ENCODE data around the gene CBY2.
A peak's percentile ranks its signal among the peaks of the same experiment; 100 is the strongest.
"Not testable (repeated sequence)": the region's sequence is repeated elsewhere in the genome, so short reads cannot be mapped to it uniquely, and the experiment has no call there.

Gene CBY2

DNA sequence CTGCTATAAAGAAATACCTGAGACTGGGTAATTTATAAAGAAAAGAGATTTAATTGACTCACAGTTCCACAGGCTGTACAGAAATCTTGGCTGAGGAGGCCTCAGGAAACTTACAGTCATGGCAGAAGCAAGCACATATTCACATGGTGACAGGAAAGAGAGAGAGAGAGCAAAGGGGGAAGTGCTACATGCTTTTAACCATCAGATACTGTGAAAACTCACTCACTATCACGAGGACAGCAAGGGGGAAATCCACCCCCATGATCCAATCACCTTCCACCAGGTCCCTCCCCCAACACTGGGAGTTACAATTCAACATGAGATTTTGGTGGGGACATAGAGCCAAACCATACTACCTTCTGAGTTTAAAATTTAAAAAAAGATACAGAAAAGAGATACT is 41.7 kb upstream of the CBY2 start:
- DNase-seq (ENCODE audit: low read depth in 1 of 2, low spot score in 1 of 2): peak in 1 of 2 experiments; percentile 16
- not testable (repeated sequence) for H3K27ac ChIP-seq (replicated peaks); H3K27me3 ChIP-seq (ENCODE audit: insufficient read depth, poor library complexity, severe bottlenecking); H3K4me3 ChIP-seq (replicated peaks; ENCODE audit: insufficient read depth, low read length)
- TF ChIP-seq SPI1 (IDR thresholded peaks at IDR 0.05; ENCODE audit: borderline replicate concordance, low read depth): peak; percentile 78

DNA sequence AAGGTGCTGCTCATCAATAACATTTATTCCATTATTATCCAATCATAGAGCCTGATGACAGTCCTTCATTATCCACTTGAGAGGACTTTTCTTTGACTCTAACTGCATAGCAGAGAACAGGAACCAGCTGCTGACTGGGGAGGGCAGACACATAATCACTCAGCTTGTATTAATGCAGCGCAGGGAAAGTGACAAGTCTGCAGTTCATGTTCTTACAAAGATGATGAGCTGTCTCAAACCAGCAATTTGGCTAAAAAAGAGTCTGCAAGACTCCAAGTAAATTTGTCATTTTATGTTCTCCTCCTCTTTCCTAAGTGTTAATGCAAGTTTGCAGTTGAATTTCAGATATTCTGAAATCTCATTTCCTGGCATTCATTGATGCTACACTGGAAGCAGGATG is 40.0 kb upstream of the CBY2 start:
- DNase-seq (ENCODE audit: low read depth in 1 of 2, low spot score in 1 of 2): no peak
- no peak overlapping the region for H3K27ac ChIP-seq (replicated peaks)
- H3K27me3 ChIP-seq (ENCODE audit: insufficient read depth, poor library complexity, severe bottlenecking): no peaks in the 10 kb centered on the region
- no peak for TF ChIP-seq POLR2AphosphoS5 (IDR thresholded peaks at IDR 0.05; ENCODE audit: low read depth)
- H3K4me3 ChIP-seq (replicated peaks; ENCODE audit: insufficient read depth, low read length): no peak overlapping the region

DNA sequence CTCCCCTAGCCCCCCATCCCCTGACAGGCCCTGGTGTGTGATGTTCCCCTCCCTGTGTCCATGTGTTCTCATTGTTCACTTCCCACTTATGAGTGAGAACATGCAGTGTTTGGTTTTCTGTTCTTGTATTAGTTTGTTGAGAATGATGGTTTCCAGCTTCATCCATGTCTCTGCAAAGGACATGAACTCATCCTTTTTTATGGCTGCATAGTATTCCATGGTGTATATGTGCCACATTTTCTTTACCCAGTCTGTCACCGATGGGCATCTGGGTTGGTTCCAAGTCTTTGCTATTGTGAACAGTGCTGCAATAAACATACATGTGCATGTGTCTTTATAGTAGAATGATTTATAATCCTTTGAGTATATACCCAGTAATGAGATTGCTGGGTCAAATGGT is 39.2 kb upstream of the CBY2 start:
- H3K4me3 ChIP-seq (replicated peaks; ENCODE audit: insufficient read depth, low read length); DNase-seq (ENCODE audit: low read depth in 1 of 2, low spot score in 1 of 2); H3K27me3 ChIP-seq (ENCODE audit: insufficient read depth, poor library complexity, severe bottlenecking); H3K27ac ChIP-seq (replicated peaks): not testable (repeated sequence)

DNA sequence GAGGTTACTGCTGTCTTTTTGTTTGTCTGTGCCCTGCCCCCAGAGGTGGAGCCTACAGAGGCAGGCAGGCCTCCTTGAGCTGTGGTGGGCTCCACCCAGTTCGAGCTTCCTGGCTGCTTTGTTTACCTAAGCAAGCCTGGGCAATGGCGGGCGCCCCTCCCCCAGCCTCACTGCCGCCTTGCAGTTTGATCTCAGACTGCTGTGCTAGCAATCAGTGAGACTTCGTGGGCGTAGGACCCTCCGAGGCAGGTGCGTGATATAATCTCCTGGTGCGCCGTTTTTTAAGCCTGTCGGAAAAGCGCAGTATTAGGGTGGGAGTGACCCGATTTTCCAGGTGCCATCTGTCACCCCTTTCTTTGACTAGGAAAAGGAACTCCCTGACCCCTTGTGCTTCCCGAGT is 32.5 kb upstream of the CBY2 start:
- not testable (repeated sequence) for H3K27ac ChIP-seq (replicated peaks); DNase-seq (ENCODE audit: low read depth in 1 of 2, low spot score in 1 of 2); H3K4me3 ChIP-seq (replicated peaks; ENCODE audit: insufficient read depth, low read length); H3K27me3 ChIP-seq (ENCODE audit: insufficient read depth, poor library complexity, severe bottlenecking)

DNA sequence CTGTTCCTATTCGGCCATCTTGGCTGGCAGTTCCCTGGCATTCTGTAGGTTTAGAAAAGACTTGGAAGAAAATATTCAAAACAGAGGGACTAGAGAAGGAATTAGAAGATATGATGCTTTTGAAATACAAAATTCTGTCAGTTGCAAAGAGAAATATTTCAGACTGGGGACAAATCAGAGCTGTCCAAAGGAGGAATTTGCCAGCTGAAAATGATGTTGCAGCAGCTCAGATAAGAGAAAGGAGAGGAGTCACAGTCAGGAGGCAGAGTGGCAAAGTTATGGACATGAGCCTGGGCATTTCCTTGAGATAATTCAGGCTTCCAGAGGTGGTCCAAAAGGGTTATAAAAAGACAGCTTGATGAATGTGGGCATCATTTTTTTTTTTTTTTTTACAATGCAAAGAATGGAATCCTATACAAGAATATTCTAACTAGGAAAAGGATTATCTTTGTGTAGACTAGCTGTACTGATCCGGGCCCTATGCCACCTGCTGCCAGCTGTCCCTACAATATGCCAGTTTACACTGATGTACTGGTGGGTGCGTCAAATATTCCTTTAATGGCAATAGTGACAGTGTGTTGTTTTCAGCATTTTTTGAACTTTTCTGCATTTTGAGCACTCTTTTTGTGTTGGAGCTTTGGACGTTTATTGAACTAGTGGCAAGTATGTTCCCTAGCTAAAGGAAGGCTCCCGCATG is 31.8 kb upstream of the CBY2 start:
- no peak for DNase-seq (ENCODE audit: low read depth in 1 of 2, low spot score in 1 of 2)
- Histone ChIP-seq H3K4me3 (replicated peaks; ENCODE audit: insufficient read depth, low read length) (no peak overlapping the region), H3K27me3 (ENCODE audit: insufficient read depth, poor library complexity, severe bottlenecking) (no peaks in the 10 kb centered on the region), H3K27ac (replicated peaks) (no peak overlapping the region)
- TF ChIP-seq, protein P1, sequence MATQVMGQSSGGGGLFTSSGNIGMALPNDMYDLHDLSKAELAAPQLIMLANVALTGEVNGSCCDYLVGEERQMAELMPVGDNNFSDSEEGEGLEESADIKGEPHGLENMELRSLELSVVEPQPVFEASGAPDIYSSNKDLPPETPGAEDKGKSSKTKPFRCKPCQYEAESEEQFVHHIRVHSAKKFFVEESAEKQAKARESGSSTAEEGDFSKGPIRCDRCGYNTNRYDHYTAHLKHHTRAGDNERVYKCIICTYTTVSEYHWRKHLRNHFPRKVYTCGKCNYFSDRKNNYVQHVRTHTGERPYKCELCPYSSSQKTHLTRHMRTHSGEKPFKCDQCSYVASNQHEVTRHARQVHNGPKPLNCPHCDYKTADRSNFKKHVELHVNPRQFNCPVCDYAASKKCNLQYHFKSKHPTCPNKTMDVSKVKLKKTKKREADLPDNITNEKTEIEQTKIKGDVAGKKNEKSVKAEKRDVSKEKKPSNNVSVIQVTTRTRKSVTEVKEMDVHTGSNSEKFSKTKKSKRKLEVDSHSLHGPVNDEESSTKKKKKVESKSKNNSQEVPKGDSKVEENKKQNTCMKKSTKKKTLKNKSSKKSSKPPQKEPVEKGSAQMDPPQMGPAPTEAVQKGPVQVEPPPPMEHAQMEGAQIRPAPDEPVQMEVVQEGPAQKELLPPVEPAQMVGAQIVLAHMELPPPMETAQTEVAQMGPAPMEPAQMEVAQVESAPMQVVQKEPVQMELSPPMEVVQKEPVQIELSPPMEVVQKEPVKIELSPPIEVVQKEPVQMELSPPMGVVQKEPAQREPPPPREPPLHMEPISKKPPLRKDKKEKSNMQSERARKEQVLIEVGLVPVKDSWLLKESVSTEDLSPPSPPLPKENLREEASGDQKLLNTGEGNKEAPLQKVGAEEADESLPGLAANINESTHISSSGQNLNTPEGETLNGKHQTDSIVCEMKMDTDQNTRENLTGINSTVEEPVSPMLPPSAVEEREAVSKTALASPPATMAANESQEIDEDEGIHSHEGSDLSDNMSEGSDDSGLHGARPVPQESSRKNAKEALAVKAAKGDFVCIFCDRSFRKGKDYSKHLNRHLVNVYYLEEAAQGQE (IDR thresholded peaks at IDR 0.05; ENCODE audit: insufficient replicate concordance, low read depth): no peak
- TF ChIP-seq GABPA (IDR thresholded peaks at IDR 0.05; ENCODE audit: low read depth) (no peak), SPI1 (IDR thresholded peaks at IDR 0.05; ENCODE audit: borderline replicate concordance, low read depth) (no peak), POLR2AphosphoS5 (IDR thresholded peaks at IDR 0.05; ENCODE audit: low read depth) (no peak)
- TF ChIP-seq, protein P2, sequence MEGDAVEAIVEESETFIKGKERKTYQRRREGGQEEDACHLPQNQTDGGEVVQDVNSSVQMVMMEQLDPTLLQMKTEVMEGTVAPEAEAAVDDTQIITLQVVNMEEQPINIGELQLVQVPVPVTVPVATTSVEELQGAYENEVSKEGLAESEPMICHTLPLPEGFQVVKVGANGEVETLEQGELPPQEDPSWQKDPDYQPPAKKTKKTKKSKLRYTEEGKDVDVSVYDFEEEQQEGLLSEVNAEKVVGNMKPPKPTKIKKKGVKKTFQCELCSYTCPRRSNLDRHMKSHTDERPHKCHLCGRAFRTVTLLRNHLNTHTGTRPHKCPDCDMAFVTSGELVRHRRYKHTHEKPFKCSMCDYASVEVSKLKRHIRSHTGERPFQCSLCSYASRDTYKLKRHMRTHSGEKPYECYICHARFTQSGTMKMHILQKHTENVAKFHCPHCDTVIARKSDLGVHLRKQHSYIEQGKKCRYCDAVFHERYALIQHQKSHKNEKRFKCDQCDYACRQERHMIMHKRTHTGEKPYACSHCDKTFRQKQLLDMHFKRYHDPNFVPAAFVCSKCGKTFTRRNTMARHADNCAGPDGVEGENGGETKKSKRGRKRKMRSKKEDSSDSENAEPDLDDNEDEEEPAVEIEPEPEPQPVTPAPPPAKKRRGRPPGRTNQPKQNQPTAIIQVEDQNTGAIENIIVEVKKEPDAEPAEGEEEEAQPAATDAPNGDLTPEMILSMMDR (IDR thresholded peaks at IDR 0.05; ENCODE audit: insufficient read depth, low read length): no peak

DNA sequence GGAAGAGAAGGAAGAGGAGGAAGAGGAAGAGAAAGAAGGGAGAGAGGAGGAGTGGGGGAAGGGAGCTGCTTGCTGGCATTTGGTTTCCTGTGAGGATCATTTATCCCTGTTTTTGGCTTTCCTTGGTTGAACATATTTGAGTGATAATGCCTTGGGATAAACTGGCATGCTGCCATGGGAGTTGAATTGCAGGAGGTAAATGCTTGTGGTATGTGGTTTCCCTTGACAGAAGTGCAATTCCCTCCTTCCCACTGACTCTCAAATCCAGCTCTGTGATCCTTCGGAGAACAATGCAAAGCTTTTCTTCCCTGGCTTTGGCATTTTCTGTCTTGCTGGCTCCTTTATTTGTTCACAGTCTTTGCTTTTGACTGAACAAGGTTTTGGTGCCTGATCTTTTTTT is 27.2 kb upstream of the CBY2 start:
- no peak for DNase-seq (ENCODE audit: low read depth in 1 of 2, low spot score in 1 of 2)
- Histone ChIP-seq H3K27me3 (ENCODE audit: insufficient read depth, poor library complexity, severe bottlenecking) (peaks cover 3% of the 10 kb centered on the region), H3K4me3 (replicated peaks; ENCODE audit: insufficient read depth, low read length) (no peak overlapping the region), H3K27ac (replicated peaks) (no peak overlapping the region)
- TF ChIP-seq, protein P2 (IDR thresholded peaks at IDR 0.05; ENCODE audit: insufficient read depth, low read length): no peak
- no peak for TF ChIP-seq POLR2AphosphoS5 (IDR thresholded peaks at IDR 0.05; ENCODE audit: low read depth)
- TF ChIP-seq GABPA (IDR thresholded peaks at IDR 0.05; ENCODE audit: low read depth): no peak
- TF ChIP-seq, protein P1 (IDR thresholded peaks at IDR 0.05; ENCODE audit: insufficient replicate concordance, low read depth): no peak
- TF ChIP-seq SPI1 (IDR thresholded peaks at IDR 0.05; ENCODE audit: borderline replicate concordance, low read depth): no peak

Data from HL-60 (cell line).